HG03025 (cell line): ENCODE results near the gene LTO1.

Source experiments
- ATAC-seq: cut with Tn5 transposase; IDR thresholded peaks from one replicate; pipeline ENCODE4 v1.9.1; 2021; ENCODE audit warnings: mild to moderate bottlenecking, moderate library complexity; ENCODE audit not compliant: unreplicated experiment, low FRiP score

The LTO1 gene

DNA sequence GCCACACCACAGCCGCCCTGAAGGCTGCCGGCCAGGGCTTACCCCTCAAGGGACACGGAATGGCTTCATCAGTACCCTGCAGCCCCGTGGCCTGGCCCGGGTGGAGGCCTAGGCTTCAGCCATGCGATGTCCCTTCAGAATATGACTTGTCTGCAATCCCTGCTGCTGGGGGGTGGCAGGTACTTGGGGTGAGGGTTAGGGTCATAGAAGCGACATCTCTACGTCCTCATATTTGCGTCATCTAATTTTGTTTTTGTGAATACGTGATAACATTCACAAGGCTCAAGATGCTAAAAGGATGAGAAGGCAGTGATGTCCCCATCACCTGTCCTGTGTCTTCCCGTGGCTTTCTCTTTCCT lies 27.8 kb downstream of the LTO1 start:
- ATAC-seq = no peak

DNA sequence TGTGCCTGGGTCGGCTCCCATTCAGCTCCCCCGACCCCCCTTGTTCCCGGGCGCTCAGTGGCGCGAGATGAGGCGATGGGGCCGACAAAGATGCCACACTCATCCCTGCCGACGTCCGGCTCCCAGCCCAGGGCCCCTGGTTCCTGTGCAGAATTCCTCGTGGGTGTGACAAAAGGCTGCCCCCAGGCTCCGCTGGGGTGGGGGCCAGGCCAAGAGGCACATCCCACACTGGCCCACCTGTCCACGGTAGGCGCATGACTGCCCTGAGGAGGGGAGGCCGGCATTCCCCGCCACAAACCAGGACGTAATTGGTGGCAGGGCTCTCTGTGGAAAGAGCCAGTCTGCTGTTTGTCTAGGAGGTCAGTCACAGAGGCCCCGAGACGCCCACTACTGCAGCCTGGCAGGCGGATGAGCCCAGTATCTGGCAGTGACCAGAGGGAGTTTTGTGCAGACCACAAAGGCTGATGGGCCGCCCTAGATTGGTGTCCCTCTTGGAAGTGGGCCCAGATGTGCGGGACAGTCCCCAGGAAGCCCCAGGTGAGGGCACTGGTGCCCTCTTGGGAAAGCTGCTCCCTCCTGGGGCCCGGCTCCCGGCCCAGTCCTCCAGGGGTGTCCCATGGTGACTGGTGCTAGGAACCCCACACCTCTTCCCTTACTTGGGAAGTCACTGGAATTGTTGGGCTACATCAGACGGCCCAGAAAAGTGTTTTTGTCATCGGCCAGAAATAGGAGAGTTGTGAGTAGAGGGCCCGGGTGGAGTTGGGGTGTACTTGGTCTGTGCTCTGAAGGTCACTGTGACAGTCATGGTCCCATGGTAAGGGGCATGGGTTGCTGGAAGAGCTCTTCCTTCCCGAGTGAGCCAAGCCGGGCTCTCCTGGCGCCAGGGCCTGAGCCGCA lies 28.4 kb downstream of the LTO1 start:
- no peak for ATAC-seq

- ATAC-seq = no peak
These were observed 29.2 kb downstream of the LTO1 start for GRCh38 chr11:69645801-69646492.

GRCh38 chr11:69644962-69645675 lies 30.0 kb downstream of the LTO1 start:
- ATAC-seq = no peak

DNA sequence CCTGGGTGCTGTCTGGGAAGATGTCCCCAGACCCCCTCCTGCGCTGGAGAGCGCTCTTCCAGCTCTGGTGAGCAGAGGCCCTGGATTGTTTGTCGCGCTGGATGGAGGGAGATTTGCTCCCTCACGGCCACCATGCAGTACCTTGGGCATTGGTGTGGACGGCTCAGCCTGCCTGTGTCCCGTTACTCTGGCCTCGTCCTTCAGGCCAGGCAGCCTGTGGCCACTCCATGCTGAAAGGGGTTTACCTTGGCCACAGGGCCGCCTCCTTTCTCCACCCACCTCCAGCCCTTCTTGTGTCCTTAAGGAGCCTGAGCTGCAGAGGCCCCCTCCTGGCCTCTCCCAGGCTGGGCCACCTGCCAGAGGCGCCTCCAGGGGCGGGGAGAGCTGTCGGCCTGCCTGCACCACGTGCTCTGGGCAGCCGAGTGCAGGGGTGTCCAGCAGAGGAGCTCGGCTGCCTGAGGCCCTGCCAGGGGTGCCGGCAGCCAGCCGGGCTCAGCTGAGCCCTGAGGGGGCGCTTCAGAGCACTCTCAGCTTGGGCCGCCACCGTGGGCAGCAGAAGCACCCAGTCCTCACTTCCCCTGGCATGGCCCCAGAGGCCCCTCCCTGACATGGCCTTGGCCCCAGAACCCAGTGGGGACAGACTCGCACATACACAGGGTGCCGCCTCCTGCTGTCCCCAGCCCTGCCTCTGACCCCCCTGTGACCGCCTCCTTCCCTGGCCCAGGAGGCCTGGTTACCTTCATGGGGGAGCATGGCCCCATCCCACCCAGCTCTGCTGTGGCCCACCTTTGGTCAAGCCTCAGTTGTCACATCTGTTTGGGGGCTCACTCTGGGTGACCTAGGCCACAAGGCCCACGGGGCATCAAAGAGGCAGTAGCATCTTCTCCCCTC lies 30.8 kb downstream of the LTO1 start:
- ATAC-seq = no peak

DNA sequence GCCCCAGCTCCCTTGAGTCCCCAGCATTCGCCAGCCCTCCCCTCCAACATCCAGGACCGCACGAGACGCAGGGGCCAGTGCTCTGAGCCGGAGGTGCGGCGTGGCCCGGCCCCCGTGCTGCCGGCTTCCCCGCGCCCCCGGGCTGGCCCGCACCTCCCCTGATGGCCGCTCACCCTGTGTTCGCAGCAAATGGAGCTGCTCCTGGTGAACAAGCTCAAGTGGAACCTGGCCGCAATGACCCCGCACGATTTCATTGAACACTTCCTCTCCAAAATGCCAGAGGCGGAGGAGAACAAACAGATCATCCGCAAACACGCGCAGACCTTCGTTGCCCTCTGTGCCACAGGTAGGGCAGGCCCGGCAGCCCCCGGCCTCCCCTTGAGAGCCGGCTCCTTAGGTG lies 31.5 kb downstream of the LTO1 start:
- no peak for ATAC-seq

DNA sequence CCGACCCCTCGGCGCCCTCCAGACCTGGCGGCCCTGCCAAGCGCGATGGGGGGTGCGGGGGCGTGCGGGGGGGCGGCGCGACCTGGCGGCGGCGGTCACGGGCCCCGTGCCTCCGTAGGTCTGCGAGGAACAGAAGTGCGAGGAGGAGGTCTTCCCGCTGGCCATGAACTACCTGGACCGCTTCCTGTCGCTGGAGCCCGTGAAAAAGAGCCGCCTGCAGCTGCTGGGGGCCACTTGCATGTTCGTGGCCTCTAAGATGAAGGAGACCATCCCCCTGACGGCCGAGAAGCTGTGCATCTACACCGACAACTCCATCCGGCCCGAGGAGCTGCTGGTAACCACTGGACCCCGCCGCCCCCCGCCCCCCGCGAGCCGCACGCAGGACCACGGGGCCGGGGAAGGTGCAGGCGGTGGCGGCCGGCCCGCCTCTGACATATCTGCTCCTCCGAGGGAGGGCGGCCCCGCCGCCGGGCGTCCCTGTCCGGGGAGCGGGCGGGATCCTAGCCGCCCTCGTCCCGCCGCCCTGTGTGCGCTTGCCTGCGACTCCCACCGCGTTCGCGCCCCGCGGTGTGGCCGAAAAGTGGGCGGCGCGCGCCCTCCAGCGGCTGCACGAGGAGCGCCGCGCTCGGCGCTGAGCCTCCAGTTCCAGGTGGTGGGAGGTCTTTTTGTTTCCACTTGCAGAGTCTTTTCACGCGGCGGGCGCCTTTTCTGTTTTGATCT lies 32.1 kb downstream of the LTO1 start:
- no peak for ATAC-seq

DNA sequence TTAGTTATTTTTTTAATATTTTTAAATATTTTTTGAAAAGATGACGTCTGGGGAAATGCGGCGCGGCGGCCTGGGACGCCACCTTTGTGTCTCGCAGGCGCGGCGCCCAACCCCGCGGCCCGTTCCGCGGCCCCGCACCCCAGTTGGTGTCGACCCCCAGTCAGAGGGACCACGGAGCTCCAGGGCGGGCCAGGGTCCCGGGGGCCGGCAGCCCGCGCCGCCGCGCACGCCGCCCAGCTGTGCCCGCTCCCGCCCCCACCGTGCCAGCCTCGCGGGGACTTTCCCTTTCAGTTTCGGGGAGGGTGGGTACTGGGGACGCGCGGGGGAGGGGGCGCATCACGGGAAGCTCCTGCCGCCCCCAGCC lies 32.6 kb downstream of the LTO1 start:
- ATAC-seq = no peak

- no peak for ATAC-seq
These were observed 33.2 kb downstream of the LTO1 start for GRCh38 chr11:69641681-69642548.

DNA sequence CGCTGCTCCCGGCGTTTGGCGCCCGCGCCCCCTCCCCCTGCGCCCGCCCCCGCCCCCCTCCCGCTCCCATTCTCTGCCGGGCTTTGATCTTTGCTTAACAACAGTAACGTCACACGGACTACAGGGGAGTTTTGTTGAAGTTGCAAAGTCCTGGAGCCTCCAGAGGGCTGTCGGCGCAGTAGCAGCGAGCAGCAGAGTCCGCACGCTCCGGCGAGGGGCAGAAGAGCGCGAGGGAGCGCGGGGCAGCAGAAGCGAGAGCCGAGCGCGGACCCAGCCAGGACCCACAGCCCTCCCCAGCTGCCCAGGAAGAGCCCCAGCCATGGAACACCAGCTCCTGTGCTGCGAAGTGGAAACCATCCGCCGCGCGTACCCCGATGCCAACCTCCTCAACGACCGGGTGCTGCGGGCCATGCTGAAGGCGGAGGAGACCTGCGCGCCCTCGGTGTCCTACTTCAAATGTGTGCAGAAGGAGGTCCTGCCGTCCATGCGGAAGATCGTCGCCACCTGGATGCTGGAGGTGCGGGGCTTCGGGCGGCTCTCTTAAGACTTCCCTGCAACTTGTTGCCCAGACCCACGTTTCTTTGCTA lies 34.1 kb downstream of the LTO1 start, which contains the start of gene CCND1:
Gene CCND1, plus strand, starts transcription at position 162 of the 587 bp plus-strand sequence. Its CDS starts 158 bp downstream, at position 320.
- no peak for ATAC-seq

GRCh38 chr11:69640260-69640994 lies 34.7 kb downstream of the LTO1 start:
- ATAC-seq = no peak

DNA sequence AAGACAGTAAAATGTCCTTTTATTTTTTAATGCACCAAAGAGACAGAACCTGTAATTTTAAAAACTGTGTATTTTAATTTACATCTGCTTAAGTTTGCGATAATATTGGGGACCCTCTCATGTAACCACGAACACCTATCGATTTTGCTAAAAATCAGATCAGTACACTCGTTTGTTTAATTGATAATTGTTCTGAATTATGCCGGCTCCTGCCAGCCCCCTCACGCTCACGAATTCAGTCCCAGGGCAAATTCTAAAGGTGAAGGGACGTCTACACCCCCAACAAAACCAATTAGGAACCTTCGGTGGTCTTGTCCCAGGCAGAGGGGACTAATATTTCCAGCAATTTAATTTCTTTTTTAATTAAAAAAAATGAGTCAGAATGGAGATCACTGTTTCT lies 35.3 kb downstream of the LTO1 start:
- no peak for ATAC-seq

GRCh38 chr11:69638941-69639681 lies 36.0 kb downstream of the LTO1 start:
- no peak for ATAC-seq

DNA sequence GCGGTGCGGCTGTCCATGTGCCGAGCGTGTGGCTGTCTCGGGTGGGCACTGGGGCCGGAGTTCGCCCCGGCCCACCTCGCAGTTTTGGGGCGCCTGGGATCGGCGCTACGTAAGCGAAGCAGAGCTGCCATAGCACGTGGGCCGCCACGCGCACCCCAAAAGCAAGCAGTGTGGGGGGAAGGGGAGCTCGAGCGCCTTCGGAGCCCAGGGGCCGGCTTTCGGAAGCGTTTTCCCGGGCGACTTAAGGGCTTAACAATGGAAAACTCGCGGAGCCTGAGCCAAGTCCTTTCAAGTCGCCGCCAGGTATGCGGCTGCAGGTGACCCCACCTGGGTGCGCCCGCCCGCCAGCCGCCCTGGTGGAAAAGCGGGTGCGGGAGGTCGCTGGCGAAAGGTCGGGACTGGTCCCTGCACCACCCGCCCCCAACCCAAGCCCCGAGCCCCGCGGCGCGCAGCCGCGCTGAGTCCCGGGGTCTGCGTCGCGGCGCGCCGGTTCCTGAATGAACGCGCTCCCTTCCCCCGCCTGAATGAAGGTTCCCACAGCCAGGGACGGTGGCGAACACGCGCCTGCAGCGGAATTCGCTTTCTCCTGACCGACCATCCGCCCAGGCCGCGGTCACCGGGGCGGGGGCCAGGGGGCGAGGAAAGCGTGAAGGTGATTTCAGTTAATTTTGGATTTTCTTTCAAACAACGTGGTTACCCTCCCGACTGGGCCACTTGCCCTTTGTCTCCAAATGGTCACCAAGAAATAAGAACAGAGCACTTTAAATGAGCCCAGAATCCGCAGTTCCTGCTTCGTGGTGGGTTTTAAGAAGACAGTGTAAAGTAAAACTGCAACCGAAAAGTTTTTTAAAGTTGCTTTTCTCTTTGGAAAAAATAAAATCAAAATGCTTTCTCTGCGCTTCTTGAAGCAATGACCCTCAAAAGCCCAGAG lies 36.9 kb downstream of the LTO1 start:
- ATAC-seq = no peak

- ATAC-seq = no peak
These were observed 37.8 kb downstream of the LTO1 start for GRCh38 chr11:69637198-69637940.
